Stimulated activated CD4-positive, alpha-beta T cell treated with anti-CD3 and anti-CD28 coated beads, Interleukin-15, amount 100 ng/mL, for 24 hours (primary cell): ENCODE results near the gene FRMD4B.

Experiments
- DNase-seq: peaks from one replicate; pipeline ENCODE4 v3.0.0-alpha.2; 2020

The FRMD4B gene

DNA sequence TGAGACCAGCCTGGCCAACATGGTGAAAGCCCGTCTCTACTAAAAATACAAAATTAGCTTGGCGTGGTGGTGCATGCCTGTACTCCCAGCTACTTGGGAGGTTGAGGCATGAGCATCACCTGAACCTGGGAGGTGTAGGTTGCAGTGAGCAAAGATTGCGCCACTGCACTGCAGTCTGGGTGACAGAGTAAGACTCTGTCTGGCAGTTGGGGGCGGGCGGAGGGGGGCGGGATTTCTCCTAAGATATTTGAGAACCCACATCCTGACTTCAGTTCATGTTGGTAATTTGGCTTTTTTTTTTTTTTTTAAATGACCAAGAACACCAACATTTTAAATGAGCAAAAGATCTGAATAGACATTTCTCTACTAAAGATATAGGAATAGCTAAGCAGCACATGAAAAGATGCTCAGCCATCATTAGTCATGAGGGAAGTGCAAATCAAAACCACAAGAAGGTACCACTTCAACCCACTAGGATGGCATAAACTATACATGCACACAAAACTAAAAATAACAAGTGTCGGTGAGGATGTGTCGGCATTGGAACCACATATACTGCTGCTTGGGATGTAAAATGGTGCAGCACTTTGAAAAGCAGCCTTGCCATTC, 187.9 kb downstream of the FRMD4B start:
- DNase-seq, result peak; percentile 77

DNA sequence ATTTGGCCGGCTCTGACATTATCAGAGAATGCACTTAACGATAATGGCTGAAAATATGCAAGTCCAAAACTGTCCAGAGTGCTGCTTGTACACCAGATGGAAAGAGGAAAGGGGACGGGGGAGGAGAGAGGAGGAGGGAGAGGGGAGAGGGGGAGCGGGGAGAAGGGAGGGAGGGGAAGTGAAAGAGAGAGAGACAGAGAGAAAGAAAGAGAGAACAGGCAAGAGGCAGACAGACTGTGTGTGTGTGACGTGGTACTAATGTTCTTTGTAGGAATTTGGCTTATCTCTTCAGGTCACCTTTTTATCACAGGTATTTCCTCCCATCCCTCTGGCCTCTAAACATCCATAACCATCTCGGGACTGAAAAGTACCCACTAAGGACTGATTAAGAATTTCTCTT, 188.4 kb downstream of the FRMD4B start:
- DNase-seq, result no peak

DNA sequence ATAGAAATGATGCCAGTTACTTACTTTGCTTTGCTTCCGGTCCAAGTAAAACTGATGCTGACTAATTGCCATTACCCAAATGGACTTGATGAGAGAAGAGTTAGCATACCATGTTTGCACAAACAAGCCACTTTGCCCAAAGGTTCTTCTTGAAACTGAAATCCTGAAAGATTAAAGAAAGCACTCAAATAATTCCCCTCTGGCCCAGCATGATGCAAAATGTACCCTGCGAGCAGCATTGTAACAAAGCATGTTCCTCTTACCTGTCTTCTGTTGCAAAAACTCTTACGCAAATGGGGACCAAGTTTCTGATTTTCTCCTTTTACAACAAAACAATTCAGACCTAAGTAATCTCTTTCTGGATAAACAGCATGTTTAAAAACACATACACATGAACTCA, 189.0 kb downstream of the FRMD4B start:
- DNase-seq, result no peak

DNA sequence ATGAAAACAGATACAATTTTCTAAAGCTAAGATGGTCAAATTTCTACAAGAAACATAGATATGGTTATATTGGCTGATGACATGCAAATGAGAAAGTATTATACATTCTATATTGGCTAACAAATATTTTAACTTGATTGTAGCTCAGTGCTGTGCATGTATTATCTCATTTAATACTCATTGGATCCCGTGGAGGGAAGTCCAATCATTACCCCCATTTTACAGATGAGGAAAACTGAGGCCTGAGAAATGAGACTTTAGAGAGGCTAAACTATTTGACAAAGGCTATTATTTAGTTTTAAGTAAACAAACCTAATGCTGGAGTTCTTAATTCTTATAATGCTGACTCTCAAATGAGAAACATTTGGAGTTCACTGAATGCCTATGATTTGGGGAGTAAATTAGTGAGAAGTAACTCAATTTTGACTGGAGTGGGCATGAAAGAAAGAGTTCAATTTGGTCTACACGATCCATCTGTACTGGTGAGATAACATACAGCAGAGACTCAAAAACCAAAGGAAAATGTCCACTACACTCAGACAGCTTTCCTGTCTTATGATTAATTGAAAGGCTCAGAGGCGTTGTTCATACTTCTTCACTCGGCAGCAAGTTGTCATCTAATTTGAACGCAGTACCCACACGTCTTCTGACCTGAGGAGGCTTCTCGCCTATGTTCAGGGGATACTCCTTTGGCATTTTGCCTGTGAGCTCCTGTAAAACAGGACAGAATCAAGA, 191.3 kb downstream of the FRMD4B start:
- no peak for DNase-seq

DNA sequence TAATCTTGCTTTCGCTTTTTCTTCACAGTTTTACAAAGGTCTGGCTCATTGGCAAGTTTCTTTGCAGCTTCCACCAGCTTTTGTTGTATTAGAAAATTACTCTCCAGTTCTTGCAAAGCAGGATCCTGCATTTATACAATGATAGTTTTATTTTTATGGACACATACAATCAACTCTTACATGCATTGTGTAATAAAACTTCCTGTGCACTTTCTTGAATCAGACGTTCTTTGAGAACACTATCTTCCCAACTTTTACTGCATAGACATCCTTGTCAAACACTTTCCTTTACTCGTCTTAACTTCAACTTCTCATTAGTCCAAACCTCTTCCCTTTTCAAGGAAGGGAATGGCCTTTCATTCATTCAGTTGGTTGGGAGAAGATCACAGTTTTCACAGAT, 192.1 kb downstream of the FRMD4B start:
- DNase-seq, result no peak

DNA sequence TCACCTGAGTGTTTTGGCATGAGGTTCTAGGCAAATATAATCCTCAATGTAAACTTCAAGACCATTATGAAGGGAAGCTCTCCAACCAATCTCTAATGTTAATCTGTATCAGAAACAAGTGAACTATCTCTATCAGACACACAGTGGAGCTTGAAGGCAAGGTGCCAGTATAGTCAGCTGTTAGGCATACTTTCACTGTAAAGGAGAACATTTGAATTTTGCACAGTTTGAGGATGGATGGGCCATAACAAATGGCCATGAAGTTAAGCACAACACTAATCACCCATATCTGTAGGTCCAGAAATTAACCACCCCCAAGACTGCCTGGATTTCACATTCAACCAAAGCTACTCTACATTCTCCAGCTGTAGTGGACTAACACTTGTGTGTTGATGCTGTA, 194.4 kb downstream of the FRMD4B start:
- DNase-seq, result no peak

DNA sequence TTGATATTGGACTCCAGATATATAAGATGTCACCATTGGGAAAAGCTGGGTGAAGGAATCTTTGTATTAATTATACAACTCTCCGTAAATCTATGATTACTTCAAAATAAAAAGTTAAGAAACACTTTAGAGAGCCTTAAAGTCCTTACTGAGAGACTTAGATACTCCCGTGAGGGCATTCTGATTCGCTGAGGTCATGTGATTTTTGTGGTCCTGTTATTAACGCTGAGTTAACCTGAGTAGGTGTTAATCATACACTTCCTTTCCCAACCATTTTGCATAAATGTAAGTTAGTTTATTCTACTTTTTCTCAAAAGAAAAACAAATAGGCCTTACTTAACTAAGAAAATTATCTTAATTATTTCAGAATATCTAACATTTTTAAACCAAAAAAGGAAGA, 196.4 kb downstream of the FRMD4B start:
- DNase-seq, result no peak

DNA sequence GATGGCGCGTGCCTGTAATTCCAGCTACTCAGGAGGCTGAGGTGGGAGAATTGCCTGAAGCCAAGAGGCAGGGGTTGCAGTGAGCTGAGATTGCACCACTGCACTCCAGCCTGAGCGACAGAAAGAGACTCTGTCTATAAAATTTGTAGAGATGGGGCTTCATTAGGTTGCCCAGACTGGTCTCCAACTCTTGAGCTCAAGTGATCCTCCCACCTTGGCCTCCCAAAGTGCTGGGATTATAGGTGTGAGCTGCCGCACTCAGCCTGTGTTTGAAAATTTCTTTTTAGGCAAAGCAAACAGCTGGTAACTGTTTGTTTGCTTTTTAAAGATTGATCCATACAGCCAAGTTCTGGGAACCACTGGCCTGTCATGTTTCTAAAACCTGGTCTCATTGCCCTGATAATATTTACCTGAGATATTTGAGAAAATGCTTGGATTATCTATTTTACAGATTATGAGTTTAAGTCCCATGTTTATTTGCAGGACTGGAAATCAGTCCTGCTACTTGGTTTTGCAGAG, 199.3 kb downstream of the FRMD4B start:
- no peak for DNase-seq

DNA sequence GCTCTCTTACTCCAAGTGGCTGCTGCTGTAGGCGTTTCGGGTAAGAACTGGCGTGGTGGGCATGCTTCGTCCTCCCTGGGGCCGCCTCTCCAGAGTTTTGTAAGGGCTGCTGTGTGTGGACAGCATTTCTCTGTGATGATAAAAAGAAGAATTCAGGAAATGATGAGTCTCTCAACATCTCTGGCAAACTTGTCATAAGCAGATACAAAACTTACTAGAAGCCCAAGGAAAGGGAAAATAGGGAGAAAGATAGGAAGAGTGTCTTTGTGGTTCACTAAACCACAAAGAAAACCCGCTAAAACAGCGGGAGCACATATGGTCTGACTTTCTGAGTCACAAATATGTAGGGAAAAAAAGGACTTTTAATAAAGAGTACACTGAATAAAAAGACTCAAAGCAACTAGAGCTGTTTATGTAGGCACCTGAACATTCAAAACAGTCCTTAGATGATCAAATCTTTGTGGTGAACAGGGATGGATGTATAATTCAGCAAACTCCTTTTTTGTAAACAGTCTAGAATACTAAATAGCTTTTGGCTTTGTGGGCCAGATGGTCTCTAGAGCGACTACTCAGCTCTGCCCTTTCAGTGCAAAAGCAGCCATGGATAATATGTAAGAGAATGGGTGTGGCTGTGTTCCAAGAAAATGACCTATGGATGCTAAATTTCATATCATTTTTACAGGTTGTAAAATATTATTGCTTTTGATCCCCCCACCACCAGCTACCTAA, 203.1 kb downstream of the FRMD4B start:
- no peak for DNase-seq

DNA sequence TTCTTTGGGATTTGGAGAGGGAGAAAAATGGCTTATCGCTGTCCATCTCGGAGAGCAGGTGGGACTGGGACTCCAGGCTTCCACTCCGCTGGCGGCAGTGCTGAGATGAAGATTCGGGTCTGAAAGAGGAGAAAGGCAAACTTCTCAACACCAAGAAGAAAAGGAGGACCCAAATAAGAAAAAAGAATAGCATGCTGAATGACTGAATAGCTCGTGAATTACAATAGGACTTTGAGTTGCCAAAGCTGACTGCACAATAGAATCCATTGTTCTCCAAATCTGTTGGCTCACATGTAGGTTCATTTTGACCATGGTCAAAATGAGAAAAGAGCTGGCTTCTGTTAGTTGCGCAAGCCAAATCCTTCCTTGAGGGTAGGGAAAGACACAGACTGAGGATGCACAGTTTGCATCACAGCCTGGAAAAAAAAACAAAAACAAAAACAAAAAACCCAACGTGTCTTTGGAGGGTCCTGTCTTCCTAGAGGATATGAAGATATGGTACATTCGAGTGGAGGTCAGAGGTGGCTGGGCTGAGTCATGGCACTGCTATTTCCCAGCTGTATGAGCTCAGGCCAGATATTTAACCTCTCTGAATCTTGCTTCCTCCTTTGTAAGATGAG, 204.2 kb downstream of the FRMD4B start:
- no peak for DNase-seq

DNA sequence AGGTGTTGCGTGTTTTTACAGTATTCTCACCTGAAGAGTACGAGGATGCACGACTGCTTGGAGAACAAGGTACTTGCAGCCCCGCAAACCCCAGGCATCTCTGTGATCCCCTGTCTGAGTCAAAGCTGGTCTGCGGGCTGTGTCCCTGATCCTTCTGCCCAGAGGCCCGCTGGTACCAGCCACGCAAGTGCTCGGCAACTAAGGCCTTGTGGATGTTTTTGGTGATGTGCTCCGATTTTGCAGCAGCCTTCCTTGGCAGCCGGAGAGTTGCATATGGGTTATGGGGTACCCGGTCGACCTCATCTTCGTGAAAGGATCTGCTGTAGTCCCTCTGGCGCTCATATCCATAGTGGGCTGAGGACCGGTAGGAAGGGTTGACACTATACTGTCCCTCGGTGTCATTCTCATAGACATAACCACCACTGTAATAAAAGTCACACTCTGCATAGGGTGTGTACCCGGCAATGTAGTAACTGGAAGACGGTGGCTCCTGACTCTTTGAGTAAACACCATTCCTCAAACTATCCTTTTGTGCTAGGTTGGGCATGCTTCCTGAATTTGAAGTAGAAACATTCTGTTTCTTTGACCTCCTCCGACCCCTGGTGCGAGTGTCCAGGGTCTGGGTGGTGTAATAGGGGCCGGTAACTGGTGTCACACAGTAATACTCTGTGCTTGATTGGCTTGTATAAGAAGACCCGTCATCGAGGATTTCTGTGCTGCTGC, 204.9 kb downstream of the FRMD4B start:
- DNase-seq, result no peak

DNA sequence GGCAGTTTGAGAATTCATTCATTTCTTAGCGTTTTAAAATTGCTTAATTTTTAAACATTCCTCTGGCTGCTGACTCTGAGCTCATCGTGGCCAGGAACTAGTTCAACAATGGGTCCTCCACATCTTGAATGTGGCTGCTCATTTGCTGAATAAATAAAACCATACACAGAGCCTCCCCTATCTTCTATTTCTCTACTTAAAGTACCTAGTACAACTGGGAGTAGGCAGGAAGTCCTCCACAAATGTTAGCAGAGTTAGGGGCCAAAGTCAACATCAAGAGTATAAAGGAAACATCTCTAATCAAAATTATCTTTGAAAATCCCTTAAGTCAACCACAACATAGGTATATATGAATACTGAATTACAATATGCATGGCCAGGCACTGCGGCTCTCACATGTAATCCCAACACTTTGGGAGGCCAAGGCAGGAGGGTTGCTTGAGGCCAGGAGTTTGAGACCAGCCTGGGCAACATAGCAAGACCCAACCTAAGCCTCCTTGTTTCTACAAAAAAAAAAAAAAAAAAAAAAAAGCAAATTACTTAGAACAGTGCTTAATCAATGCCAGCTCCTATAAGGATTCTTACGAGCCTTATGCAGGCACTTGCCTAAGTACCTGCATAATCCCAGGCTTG, 206.0 kb downstream of the FRMD4B start:
- DNase-seq, result no peak

DNA sequence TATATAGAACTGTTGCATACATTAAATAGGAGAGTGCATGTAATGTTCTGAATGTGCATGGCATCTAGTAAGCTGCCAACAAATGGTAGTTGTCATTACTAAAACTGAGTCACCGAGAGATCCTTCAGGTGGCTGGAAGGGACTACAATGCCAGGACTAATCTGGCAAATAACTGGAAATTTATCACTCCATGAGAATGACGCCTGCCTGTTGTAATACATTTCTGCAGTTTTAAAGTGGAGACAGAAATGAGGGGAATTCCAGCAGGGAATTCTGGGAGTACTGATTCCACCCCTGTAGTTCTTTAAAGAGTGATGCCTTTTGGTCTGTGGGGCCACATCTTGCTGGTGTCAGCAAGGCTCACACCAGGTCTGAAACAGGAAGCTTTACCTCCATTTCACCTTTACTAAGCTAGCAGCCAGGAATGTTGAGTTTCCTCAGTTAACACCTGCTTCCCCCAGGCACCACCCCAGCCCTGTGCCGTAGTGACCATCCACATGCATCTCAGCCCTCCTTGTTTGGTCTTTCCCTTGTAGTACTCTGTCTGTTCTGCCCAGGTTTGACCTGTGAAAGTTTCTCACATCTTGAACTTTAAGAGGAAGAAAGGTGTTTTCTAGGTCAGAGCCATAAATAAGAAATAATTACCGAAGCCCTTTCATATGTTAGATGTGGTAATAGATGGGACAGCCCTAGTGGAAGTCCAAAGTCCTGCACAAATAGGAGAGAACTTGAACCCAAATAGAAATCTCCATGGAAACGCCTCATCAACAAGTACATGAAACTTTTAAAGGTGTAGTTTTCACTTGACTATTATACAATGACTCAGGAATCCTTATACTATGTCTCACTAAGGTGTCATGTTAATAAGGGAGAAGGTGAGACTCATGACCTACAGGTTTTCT, 206.8 kb downstream of the FRMD4B start:
- DNase-seq, result no peak

DNA sequence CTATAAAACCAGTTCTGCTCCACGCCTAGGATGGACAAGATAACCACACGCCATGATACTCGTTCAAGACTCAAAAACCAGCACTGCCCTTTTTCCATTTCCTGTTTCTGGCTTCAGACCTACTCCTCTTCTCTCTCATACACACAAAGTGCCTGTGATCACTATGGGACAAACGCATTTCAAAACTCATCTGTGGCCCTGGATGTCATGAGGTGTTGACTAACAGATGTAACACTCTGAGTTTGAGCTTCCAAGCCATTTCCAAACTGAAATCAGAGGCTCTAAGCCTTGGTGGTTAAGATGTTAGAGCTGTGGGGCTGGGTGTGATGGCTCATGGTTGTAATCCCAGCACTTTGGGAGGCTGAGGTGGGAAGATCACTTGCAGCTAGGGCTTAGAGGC, 207.8 kb downstream of the FRMD4B start:
- DNase-seq, result no peak

DNA sequence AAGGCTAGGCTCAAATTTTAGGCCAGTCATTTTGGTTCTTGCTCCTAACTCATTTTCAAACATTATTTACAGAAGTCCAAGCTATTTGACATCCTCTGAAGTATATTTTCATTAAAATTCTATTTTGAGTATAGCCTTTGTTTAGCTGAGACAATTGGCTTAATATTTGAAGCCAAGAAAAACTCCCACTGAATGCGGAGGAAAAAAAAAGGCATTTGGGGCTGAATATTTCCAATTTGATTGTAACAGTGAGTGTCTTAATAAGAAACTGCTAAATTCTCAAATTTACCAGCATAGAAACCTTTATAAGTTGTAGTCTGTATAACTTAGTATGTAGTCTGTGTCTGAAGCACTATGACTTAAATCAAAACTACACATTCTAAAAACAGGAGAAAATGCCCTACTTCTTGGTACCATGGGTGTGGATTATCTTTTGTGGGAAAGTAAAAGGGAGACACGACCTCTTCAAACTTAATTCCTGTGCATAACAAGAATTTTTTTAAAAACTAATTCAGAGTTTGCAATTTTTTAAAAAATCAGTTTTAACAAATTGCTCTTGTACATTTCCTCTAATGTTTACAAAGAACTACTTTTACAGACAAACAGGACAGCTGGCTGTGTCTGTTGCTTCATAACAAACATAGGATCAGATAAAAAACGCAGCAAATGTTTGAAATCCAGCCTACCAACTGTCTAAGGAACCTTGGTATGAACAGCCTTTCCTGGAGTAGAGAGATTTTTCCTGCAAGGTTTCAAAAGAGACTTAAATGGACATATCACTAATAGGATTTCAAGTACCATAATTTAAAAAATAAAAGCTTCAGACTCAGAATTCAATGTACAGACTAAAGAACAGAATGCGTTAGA, 210.8 kb downstream of the FRMD4B start:
- no peak for DNase-seq

DNA sequence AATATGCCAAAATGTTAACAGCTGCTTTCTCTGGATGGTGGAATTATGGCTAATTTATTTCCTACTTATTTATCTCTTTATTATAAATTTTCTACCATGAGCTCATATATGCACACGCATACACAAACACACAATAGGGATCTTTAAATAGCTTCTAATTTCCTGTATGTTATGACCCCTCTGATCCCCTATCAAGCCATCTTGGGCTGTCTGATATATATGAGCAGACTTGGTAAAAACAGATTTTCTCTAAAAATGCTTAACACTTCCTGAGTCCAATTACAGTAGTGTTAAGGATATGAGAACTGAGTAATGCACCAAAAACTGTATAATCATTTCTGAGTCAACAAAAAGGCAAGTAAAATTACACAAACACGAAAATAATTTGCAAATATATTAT, 211.4 kb downstream of the FRMD4B start:
- no peak for DNase-seq

DNA sequence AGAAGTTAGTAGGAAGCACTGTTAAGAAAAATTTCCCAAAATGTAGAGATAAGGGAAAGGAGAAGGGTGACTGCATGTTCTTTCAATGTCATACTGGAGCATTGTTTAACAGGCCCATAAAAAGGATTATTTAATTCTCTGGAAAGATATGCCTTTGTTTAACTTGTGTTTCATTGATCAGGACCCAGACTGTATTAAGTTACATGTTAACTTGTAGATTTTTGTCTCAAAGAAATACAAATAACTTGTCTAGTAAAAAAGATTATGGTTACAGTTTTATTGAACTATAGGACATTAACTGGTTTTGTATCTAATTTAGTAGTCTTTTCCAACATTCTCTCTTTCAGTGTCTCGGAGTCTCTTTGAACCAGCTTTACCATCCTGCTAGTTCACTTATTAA, 213.8 kb downstream of the FRMD4B start:
- no peak for DNase-seq

DNA sequence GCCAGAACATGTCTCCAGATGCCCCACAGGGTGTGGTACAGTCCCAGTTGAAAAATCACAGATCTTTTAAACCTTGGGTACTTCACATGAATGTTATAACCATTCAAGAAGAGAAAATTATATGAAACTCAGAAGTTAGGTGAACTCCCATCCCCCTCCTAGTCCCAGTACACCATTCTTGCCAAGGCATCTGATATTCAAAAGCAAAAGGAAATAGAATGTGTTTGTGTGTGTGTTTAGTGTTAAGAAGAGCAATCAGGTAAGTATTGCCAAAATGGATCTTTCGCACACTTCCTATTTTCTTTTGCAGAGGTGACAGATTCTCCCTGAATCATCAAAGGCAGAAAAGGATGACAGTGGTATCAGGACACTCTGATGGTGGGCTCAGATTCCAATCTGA, 219.4 kb downstream of the FRMD4B start:
- DNase-seq, result no peak

DNA sequence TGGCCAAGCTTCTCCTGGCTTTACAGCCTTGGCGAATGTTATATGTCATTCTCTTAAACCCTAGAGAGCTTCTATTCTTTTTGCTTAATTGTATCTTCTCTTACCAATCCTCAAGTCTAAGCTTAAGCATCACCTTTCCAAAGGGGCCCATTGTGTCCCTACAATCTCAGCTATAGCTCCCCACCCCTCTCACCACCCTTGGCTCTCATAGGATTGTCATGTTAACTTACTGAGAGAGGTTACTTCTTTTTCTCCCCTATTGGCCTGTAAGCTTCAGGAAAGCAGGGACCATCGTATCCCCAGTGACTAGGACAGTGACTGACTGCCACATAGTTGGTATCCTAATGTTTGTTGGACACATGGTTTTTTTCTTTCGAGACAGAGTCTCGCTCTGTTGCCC, 220.1 kb downstream of the FRMD4B start:
- no peak for DNase-seq

DNA sequence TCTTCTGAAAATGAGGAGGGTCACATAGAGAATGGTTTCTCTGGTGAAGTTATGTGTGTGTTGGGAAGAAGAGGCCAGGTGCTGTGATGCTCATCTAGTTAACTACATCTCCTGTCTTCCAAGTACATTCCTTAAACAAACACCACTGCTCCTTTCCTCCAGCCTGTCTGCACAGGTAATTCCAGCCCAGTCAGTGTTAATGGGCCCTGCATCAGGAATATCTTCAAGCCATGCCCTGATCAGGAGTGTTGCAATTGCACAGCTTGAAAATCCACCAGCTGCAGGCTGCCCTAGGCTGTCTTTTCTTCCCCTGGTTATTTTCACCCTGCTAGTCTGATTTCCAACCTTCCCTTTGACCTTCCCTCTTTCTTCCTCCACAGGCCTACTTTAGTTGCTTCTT, 221.6 kb downstream of the FRMD4B start:
- no peak for DNase-seq
